SU-DHL-6 (cell line): ENCODE measurements around the gene C15orf61.

Source experiments
- H2AFZ ChIP-seq: fragments of 200-600 bp; sonication (generic); 2 replicates; pipeline ENCODE4 v1.6.1; 2014; ENCODE audit warnings: low read depth, mild to moderate bottlenecking, moderate library complexity, mixed read lengths, antibody characterized with exemption, low read length; ENCODE audit not compliant: severe bottlenecking
- H3F3A ChIP-seq: fragments of 200-600 bp; shearing (Covaris generic); 2 replicates; pipeline ENCODE4 v1.6.0; 2016; ENCODE audit warnings: antibody characterized with exemption, mild to moderate bottlenecking; ENCODE audit not compliant: insufficient read depth
- H3K27ac ChIP-seq: fragments of 200-600 bp; sonication (generic); 2 replicates; pipeline ENCODE4 v1.5.1; 2016; ENCODE audit warnings: low read depth, mild to moderate bottlenecking, low read length, moderate library complexity, mixed read lengths
- H3K27me3 ChIP-seq: fragments of 200-600 bp; sonication (generic), shearing (Covaris generic); 2 replicates; pipeline ENCODE4 v1.6.0; 2014; ENCODE audit warnings: mild to moderate bottlenecking, low read length
- H3K36me3 ChIP-seq: fragments of 200-600 bp; sonication (generic); 2 replicates; pipeline ENCODE4 v1.6.1; 2014; ENCODE audit warnings: mild to moderate bottlenecking, low read length, mixed read lengths
- H3K4me2 ChIP-seq: fragments of 300-600, 200-600 bp; shearing (Covaris generic), sonication (generic); 2 replicates; pipeline ENCODE4 v1.6.0; 2014; ENCODE audit warnings: low read length, low read depth, mild to moderate bottlenecking; ENCODE audit not compliant: poor library complexity, severe bottlenecking
- H3K4me3 ChIP-seq: fragments of 200-600 bp; sonication (generic); 2 replicates; pipeline ENCODE4 v1.5.1; 2014; ENCODE audit warnings: antibody characterized with exemption, low read length, mild to moderate bottlenecking, mixed read lengths; ENCODE audit not compliant: insufficient read depth, poor library complexity, severe bottlenecking
- H3K79me2 ChIP-seq: fragments of 200-600 bp; sonication (generic); 2 replicates; pipeline ENCODE4 v1.6.1; 2014; ENCODE audit warnings: mild to moderate bottlenecking, low read length, moderate library complexity; ENCODE audit not compliant: insufficient read depth
- H3K9ac ChIP-seq: fragments of 200-600 bp; sonication (generic); 2 replicates; pipeline ENCODE4 v1.7.0; 2014; ENCODE audit warnings: mild to moderate bottlenecking, low read length
- H3K9me2 ChIP-seq: fragments of 200-600 bp; sonication (generic); replicated peaks from 2 replicates; pipeline ENCODE4 v1.6.1; 2014; ENCODE audit warnings: low read length; ENCODE audit not compliant: insufficient read depth
- H3K9me3 ChIP-seq: fragments of 200-600 bp; sonication (generic); 2 replicates; pipeline ENCODE4 v1.6.1; 2014; ENCODE audit warnings: low read length, mixed read lengths; ENCODE audit not compliant: insufficient read depth
- H4K20me1 ChIP-seq: fragments of 200-600 bp; sonication (generic); 2 replicates; pipeline ENCODE4 v1.6.1; 2014; ENCODE audit warnings: low read depth, mild to moderate bottlenecking, antibody characterized with exemption, low read length, moderate library complexity, mixed read lengths
- EZH2phosphoT487 ChIP-seq: fragments of 200-600 bp; sonication (generic), shearing (Covaris generic); conservative IDR thresholded peaks from 2 replicates; pipeline ENCODE4 v1.6.1; 2018; ENCODE audit warnings: mild to moderate bottlenecking, antibody characterized with exemption, low read length, moderate library complexity, mixed read lengths
- TF ChIP-seq, protein P1 (sequence below): fragments of 200-600 bp; sonication (generic); IDR thresholded peaks from one replicate; pipeline ENCODE4 v1.5.1; 2017; ENCODE audit warnings: antibody characterized with exemption, mild to moderate bottlenecking, low read length, moderate library complexity; ENCODE audit not compliant: insufficient read depth, poor library complexity, severe bottlenecking

The C15orf61 gene

GRCh38 chr15:67479781-67480505 is 41.0 kb upstream of the C15orf61 start:
- no peak overlapping the region for H3K4me3 ChIP-seq
- TF ChIP-seq, protein P1, sequence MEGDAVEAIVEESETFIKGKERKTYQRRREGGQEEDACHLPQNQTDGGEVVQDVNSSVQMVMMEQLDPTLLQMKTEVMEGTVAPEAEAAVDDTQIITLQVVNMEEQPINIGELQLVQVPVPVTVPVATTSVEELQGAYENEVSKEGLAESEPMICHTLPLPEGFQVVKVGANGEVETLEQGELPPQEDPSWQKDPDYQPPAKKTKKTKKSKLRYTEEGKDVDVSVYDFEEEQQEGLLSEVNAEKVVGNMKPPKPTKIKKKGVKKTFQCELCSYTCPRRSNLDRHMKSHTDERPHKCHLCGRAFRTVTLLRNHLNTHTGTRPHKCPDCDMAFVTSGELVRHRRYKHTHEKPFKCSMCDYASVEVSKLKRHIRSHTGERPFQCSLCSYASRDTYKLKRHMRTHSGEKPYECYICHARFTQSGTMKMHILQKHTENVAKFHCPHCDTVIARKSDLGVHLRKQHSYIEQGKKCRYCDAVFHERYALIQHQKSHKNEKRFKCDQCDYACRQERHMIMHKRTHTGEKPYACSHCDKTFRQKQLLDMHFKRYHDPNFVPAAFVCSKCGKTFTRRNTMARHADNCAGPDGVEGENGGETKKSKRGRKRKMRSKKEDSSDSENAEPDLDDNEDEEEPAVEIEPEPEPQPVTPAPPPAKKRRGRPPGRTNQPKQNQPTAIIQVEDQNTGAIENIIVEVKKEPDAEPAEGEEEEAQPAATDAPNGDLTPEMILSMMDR = no peak
- no peak for TF ChIP-seq EZH2phosphoT487
- H2AFZ ChIP-seq = no peak overlapping the region
- H3K79me2 ChIP-seq = no peaks in the 10 kb centered on the region
- H4K20me1 ChIP-seq = no peaks in the 10 kb centered on the region
- no peaks in the 10 kb centered on the region for H3K9me2 ChIP-seq
- H3K9me3 ChIP-seq = no peaks in the 10 kb centered on the region
- H3F3A ChIP-seq = no peaks in the 10 kb centered on the region
- H3K27ac ChIP-seq = no peak overlapping the region
- H3K36me3 ChIP-seq = no peaks in the 10 kb centered on the region
- no peak overlapping the region for H3K4me2 ChIP-seq
- no peak overlapping the region for H3K9ac ChIP-seq
- H3K27me3 ChIP-seq = no peaks in the 10 kb centered on the region

GRCh38 chr15:67480741-67481140 is 40.2 kb upstream of the C15orf61 start:
- Histone ChIP-seq H3K4me3 (no peak overlapping the region), H3K4me2 (no peak overlapping the region), H3F3A (no peaks in the 10 kb centered on the region), H2AFZ (no peak overlapping the region), H3K9me3 (no peaks in the 10 kb centered on the region), H3K79me2 (no peaks in the 10 kb centered on the region), H3K36me3 (no peaks in the 10 kb centered on the region), H3K9ac (no peak overlapping the region), H3K27me3 (no peaks in the 10 kb centered on the region), H3K27ac (no peak overlapping the region), H4K20me1 (no peaks in the 10 kb centered on the region), H3K9me2 (no peaks in the 10 kb centered on the region)
- TF ChIP-seq EZH2phosphoT487 = no peak
- TF ChIP-seq, protein P1 = no peak

- Histone ChIP-seq H4K20me1 (no peaks in the 10 kb centered on the region), H3K9me3 (no peaks in the 10 kb centered on the region), H3F3A (no peaks in the 10 kb centered on the region), H3K79me2 (no peaks in the 10 kb centered on the region), H3K36me3 (no peaks in the 10 kb centered on the region), H3K4me3 (no peak overlapping the region), H3K9me2 (no peaks in the 10 kb centered on the region), H3K27ac (no peak overlapping the region), H3K27me3 (no peaks in the 10 kb centered on the region), H2AFZ (no peak overlapping the region), H3K4me2 (no peak overlapping the region), H3K9ac (no peak overlapping the region)
- no peak for TF ChIP-seq EZH2phosphoT487
- TF ChIP-seq, protein P1 = no peak
These were observed 39.3 kb upstream of the C15orf61 start for GRCh38 chr15:67481680-67482079.
